Measurements from ENCODE around the gene FAM174C. TPM values are rescaled to one million over a fixed set of nuclear protein-coding genes. Genes with fewer than 3 reads are reported as not detected.
A peak's percentile ranks its signal among the peaks of the same experiment; 100 is the strongest.

Gene FAM174C
- total and polyA plus RNA-seq, 2 of the 8 experiments (the other 6 are each of a cell fraction or from before 2014, with no cell fraction given) = 44.5 to 125 TPM

DNA sequence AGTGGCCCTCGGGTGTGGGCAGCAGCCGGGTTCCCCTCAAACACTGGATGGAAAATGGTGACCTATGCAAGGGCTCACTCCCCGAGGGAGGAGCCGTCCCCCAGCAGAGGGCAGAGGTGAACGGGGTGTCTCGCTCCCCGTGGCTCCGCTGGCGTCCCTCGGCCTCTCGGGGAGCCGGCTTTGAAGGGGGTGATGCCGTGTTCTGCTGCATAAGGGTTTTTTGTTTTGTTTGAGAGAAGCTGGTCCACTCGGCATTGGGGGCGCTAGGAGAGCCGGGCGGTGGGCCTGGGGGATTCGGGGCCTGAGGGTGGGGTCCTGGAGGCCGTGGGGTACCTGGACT lies 14.3 kb downstream of the FAM174C start:
- 91% methylated on average over 8 of the region's 19 CpGs; no CpG with 5 or more reads in 1 of the 2 experiments for WGBS, 2 experiments (ENCODE audit: extremely low coverage in 1 of 2, insufficient coverage in 1 of 2, insufficient read length in 1 of 2, insufficient replicate concordance in 2 of 2, low coverage in 1 of 2, low lambda C conversion rate in 2 of 2, missing lambda C conversion rate in 1 of 2)
- DNase-seq (ENCODE audit: low read depth in 1 of 2, low spot score in 2 of 2) (no peak), FAIRE-seq (no peak)

More for the DNA sequence above, 14.3 kb downstream of the FAM174C start:
- no peak overlapping the region for H4K8ac ChIP-seq (ENCODE audit: extremely low read depth, insufficient read depth, low read length)
- H2BK5ac ChIP-seq (ENCODE audit: low read depth, low read length) = no peak overlapping the region
- no peak overlapping the region for H4K91ac ChIP-seq (replicated peaks; ENCODE audit: insufficient read length, low read length)
- peaks cover 0 to 13% (median 7%) of the 10 kb centered on the region in 4 experiments; a peak in 5 of 7 replicates for H3K27me3 ChIP-seq (replicated peaks in 1 of 4; ENCODE audit: control insufficient read depth in 3 of 4, extremely low read depth in 1 of 4, insufficient read depth in 3 of 4, low read length in 3 of 4)
- no peak overlapping the region for H3K9ac ChIP-seq (replicated peaks in 1 of 4; ENCODE audit: extremely low read depth in 1 of 4, low read depth in 3 of 4, low read length in 3 of 4)
- no peaks in the 10 kb centered on the region for H3K36me3 ChIP-seq (ENCODE audit: control insufficient read depth in 2 of 4, insufficient read depth in 4 of 4, low read length in 3 of 4)
- H3K4me1 ChIP-seq (replicated peaks in 1 of 4; ENCODE audit: control insufficient read depth in 3 of 4, insufficient read depth in 4 of 4, low read length in 3 of 4) = peaks cover 0 to 14% (median 5%) of the 10 kb centered on the region in 4 experiments; a peak in 5 of 7 replicates
- no peak overlapping the region for H3K4me2 ChIP-seq (ENCODE audit: insufficient read depth in 1 of 2, low read depth in 2 of 2, low read length in 2 of 2)
- H2AFZ ChIP-seq (ENCODE audit: low read length) = no peak overlapping the region
- no peak overlapping the region for H3K56ac ChIP-seq (replicated peaks; ENCODE audit: insufficient read length, low read depth, low read length)
- no peak overlapping the region for H3K4me3 ChIP-seq (ENCODE audit: extremely low read depth in 1 of 4, insufficient read depth in 2 of 4, low read depth in 3 of 4, low read length in 4 of 4)
- no peak overlapping the region for H4K5ac ChIP-seq (ENCODE audit: insufficient read length, low read depth, low read length)
- no peak overlapping the region for H2BK12ac ChIP-seq (ENCODE audit: low read depth, low read length)
- no peaks in the 10 kb centered on the region for H3K9me3 ChIP-seq (ENCODE audit: insufficient read depth in 2 of 2, low read depth in 1 of 2, low read length in 1 of 2)
- ChIA-PET CTCF (ENCODE audit: partially characterized antibody) (no interaction called here), POLR2A (ENCODE audit: partially characterized antibody) (interaction anchor here (0.6 to 2.5 kb wide), 3 partner anchors 14 to 22 kb away, joined by 3 to 16 read pairs (median 7); partner anchors contain the start of genes CIRBP and FAM174C)
- no peak overlapping the region for H3K14ac ChIP-seq (ENCODE audit: insufficient read length)
- H3K79me2 ChIP-seq (ENCODE audit: control insufficient read depth in 1 of 2, insufficient read depth in 2 of 2, low read length in 2 of 2) = no peaks in the 10 kb centered on the region
- no peaks in the 10 kb centered on the region; the same call in 1 of the 2 replicates for H3K79me1 ChIP-seq (ENCODE audit: low read depth, low read length)
- H2BK20ac ChIP-seq (ENCODE audit: low read length) = no peak overlapping the region
- no peak overlapping the region for H2BK120ac ChIP-seq (replicated peaks; ENCODE audit: low read depth, low read length)
- no peak overlapping the region for H3K23ac ChIP-seq (ENCODE audit: insufficient read length)
- no peak overlapping the region for H2AK5ac ChIP-seq (ENCODE audit: low read depth, low read length)
- H2BK15ac ChIP-seq (ENCODE audit: low read length) = no peak overlapping the region
- TF ChIP-seq NANOG (IDR thresholded peaks at IDR 0.05; ENCODE audit: insufficient read depth, low read depth, low read length, poor library complexity, severe bottlenecking) (no peak), BRCA1 (IDR thresholded peaks at IDR 0.05; ENCODE audit: low read depth, low read length) (no peak), CEBPB (IDR thresholded peaks at IDR 0.05; ENCODE audit: low read depth, low read length) (no peak), TEAD4 (IDR thresholded peaks at IDR 0.05; ENCODE audit: low read depth, low read length) (no peak), RBBP5 (IDR thresholded peaks at IDR 0.05; ENCODE audit: borderline replicate concordance, low read depth, low read length) (no peak), RAD21 (IDR thresholded peaks at IDR 0.05 in 1 of 2, conservative IDR thresholded peaks at IDR 0.05 in 1 of 2; ENCODE audit: low read depth in 2 of 2, low read length in 2 of 2) (peak in 1 of 2 experiments; percentile 5; a peak in 1 of 4 replicates), TAF1 (IDR thresholded peaks at IDR 0.05; ENCODE audit: low read depth, low read length) (no peak), CBX8 (IDR thresholded peaks at IDR 0.05; ENCODE audit: borderline replicate concordance, low read depth, low read length) (no peak)
- TF ChIP-seq, protein P1, sequence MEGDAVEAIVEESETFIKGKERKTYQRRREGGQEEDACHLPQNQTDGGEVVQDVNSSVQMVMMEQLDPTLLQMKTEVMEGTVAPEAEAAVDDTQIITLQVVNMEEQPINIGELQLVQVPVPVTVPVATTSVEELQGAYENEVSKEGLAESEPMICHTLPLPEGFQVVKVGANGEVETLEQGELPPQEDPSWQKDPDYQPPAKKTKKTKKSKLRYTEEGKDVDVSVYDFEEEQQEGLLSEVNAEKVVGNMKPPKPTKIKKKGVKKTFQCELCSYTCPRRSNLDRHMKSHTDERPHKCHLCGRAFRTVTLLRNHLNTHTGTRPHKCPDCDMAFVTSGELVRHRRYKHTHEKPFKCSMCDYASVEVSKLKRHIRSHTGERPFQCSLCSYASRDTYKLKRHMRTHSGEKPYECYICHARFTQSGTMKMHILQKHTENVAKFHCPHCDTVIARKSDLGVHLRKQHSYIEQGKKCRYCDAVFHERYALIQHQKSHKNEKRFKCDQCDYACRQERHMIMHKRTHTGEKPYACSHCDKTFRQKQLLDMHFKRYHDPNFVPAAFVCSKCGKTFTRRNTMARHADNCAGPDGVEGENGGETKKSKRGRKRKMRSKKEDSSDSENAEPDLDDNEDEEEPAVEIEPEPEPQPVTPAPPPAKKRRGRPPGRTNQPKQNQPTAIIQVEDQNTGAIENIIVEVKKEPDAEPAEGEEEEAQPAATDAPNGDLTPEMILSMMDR (IDR thresholded peaks at IDR 0.05; ENCODE audit: control extremely low read depth in 1 of 3, insufficient read depth in 1 of 3, low read depth in 1 of 3, low read length in 3 of 3) = peak in 1 of 3 experiments; percentile 2; a peak in 1 of 4 replicates
- H3K4ac ChIP-seq (replicated peaks; ENCODE audit: insufficient read length, low read depth, low read length) = no peak overlapping the region
- H3K27ac ChIP-seq (ENCODE audit: low read depth, low read length) = no peak overlapping the region
- peaks cover 5% of the 10 kb centered on the region; the same call in 1 of the 2 replicates for H3K23me2 ChIP-seq (ENCODE audit: low read depth, low read length)
- no peak overlapping the region for H3K18ac ChIP-seq (ENCODE audit: extremely low read depth, low read length)
- peaks cover 5% of the 10 kb centered on the region in 2 experiments for H4K20me1 ChIP-seq (replicated peaks in 1 of 2; ENCODE audit: control insufficient read depth in 1 of 2, insufficient read depth in 2 of 2, low read length in 2 of 2)

Data from H1 (cell line).